Activated CD4-positive, alpha-beta T cell treated with anti-CD3 and anti-CD28 coated beads, Interleukin-2, amount 10 ng/mL, durations not matched to agents 7 days and 5 days (primary cell): ENCODE measurements around the gene REV1. TPM values are rescaled to one million over a fixed set of nuclear protein-coding genes. Genes with fewer than 3 reads are reported as not detected.
"Not testable (repeated sequence)": the region's sequence is repeated elsewhere in the genome, so short reads cannot be mapped to it uniquely, and the experiment has no call there.

ENCODE experiments used
- CTCF ChIA-PET: fragments of 350-600 bp; sonication (Branson Sonifier 250); formaldehyde crosslinking; loops from one replicate; lab custom pipeline; 2021; ENCODE audit warnings: antibody characterized with exemption; lab: Charles Lee
- POLR2A ChIA-PET: fragments of 350-600 bp; sonication (Branson Sonifier 250); formaldehyde crosslinking; loops from one replicate; lab custom pipeline; 2021; ENCODE audit warnings: antibody characterized with exemption; lab: Charles Lee
- DNase-seq: peaks from one replicate; pipeline ENCODE4 v3.0.0-alpha.2; 2020
- H3K27ac Mint-ChIP-seq: one replicate; pipeline ENCODE4 v1.8.0; 2021; ENCODE audit warnings: mild to moderate bottlenecking, moderate library complexity, mixed read lengths
- H3K27me3 Mint-ChIP-seq: one replicate; pipeline ENCODE4 v1.8.0; 2021; ENCODE audit warnings: mixed read lengths
- H3K36me3 Mint-ChIP-seq: one replicate; pipeline ENCODE4 v1.8.0; 2021; ENCODE audit warnings: low read depth, mixed read lengths
- H3K4me1 Mint-ChIP-seq: one replicate; pipeline ENCODE4 v1.8.0; 2021; ENCODE audit warnings: mixed read lengths
- H3K4me3 Mint-ChIP-seq: one replicate; pipeline ENCODE4 v1.8.0; 2021; ENCODE audit warnings: mild to moderate bottlenecking, moderate library complexity, mixed read lengths
- H3K9me3 Mint-ChIP-seq: one replicate; pipeline ENCODE4 v1.8.0; 2021; ENCODE audit warnings: mixed read lengths
- total RNA-seq, 2 experiments: library from RNA; stranded (reverse); gene quantifications; one replicate each; pipeline ENCODE4 v1.2.3, GENCODE V29; 2021

Gene REV1
- total RNA-seq, 2 experiments from 2014 or later = 37.4 to 40.7 TPM

- H3K4me3 Mint-ChIP-seq = no peak overlapping the region
- no peaks in the 10 kb centered on the region for H3K27me3 Mint-ChIP-seq
- DNase-seq = no peak
- H3K4me1 Mint-ChIP-seq = peaks cover 32% of the 10 kb centered on the region
- H3K9me3 Mint-ChIP-seq = no peaks in the 10 kb centered on the region
- peaks cover 2% of the 10 kb centered on the region for H3K36me3 Mint-ChIP-seq
- POLR2A ChIA-PET = no interaction called here
- CTCF ChIA-PET = no interaction called here
- H3K27ac Mint-ChIP-seq = no peak overlapping the region
Measured at GRCh38 chr2:99480390-99480789, 9.4 kb downstream of the REV1 start.

DNA sequence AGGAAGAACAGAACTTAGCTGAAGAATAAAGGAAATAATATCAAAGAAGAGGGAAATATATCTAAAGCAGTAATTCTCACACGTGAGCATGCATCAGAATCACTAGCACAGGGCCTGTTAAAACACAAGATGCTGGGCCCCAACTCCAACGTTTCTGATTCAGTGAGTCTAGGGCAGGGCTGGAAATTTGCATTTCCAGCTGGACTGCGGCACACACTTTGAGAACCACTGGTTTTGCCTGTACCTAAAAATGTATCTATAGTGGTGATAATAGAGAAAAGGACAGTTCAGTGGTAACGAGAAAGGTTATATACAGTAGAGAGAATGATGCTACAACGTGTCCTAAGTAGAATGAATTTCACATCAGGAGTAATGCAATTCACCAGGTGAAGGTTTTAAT is 11.2 kb downstream of the REV1 start:
- Mint-ChIP-seq H3K4me1 (peaks cover 35% of the 10 kb centered on the region), H3K27me3 (no peaks in the 10 kb centered on the region), H3K4me3 (no peak overlapping the region), H3K36me3 (peaks cover 5% of the 10 kb centered on the region), H3K27ac (no peak overlapping the region), H3K9me3 (no peaks in the 10 kb centered on the region)
- DNase-seq = no peak
- POLR2A ChIA-PET = no interaction called here
- CTCF ChIA-PET = interaction anchor here (0.5 kb wide), 1 partner anchor 936 kb away, joined by 3 read pairs; no protein-coding TSS in a partner anchor

- ChIA-PET POLR2A (no interaction called here), CTCF (interaction anchor here (1.2 kb wide), 1 partner anchor 13 kb away, joined by 3 read pairs; the partner anchor contains the start of gene REV1)
- Mint-ChIP-seq H3K27me3 (no peaks in the 10 kb centered on the region), H3K9me3 (no peaks in the 10 kb centered on the region), H3K4me1 (peaks cover 28% of the 10 kb centered on the region), H3K27ac (no peak overlapping the region), H3K4me3 (no peak overlapping the region), H3K36me3 (peaks cover 5% of the 10 kb centered on the region)
- no peak for DNase-seq
Measured at GRCh38 chr2:99477054-99477453, 12.8 kb downstream of the REV1 start.

DNA sequence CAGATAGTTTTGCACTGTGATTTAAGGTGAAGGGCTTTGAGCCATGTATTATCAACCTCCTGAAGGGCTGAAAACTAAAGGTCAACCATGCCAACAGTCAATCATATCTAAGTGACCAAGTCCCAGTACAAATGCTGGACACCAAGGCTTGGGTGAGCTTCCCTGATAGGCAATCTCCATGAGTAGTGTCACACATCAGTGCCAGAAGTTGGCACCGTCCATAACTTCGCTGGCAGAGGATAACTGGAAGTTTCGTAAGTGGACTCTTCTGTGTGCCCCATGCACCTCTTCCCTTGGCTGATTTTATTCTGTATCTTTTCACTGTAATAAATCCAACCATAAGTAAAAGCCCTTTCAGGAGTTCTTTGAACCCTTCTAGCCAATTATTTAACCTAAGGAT is 13.2 kb downstream of the REV1 start:
- CTCF ChIA-PET = no interaction called here
- no peak for DNase-seq
- Mint-ChIP-seq H3K27me3 (no peaks in the 10 kb centered on the region), H3K4me1 (peaks cover 24% of the 10 kb centered on the region), H3K9me3 (no peaks in the 10 kb centered on the region), H3K27ac (no peak overlapping the region), H3K36me3 (peaks cover 6% of the 10 kb centered on the region), H3K4me3 (no peak overlapping the region)
- POLR2A ChIA-PET = no interaction called here

DNA sequence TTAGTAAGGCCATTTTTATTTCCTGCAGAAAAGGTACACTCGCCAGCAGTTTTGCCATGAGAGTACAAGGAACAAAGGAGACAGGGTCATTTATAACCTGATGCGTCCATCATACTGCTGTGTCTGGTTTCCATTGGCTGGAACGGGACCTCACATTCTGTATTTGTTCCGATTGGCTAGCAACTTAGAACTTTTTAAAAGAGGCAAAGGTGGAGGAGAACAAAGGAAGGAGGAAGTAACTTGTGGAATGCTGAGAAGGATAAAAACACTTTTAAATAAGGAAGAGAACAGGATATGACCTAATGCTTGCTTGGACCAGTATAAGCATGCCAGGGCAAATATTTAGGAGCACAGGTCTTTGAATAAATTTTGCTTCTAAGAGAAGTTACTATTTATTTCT is 14.7 kb downstream of the REV1 start:
- H3K36me3 Mint-ChIP-seq = peaks cover 17% of the 10 kb centered on the region
- H3K4me3 Mint-ChIP-seq, H3K27me3 Mint-ChIP-seq, CTCF ChIA-PET, DNase-seq, H3K9me3 Mint-ChIP-seq, H3K27ac Mint-ChIP-seq: not testable (repeated sequence)
- POLR2A ChIA-PET = interaction anchor here (0.7 kb wide), 1 partner anchor 31 kb away, joined by 3 read pairs; no protein-coding TSS in a partner anchor
- H3K4me1 Mint-ChIP-seq = peaks cover 18% of the 10 kb centered on the region

GRCh38 chr2:99473518-99474083 is 16.2 kb downstream of the REV1 start:
- no peak for DNase-seq
- ChIA-PET CTCF (no interaction called here), POLR2A (no interaction called here)
- H3K4me1 Mint-ChIP-seq = peaks cover 15% of the 10 kb centered on the region
- H3K9me3 Mint-ChIP-seq = peaks cover 4% of the 10 kb centered on the region
- H3K36me3 Mint-ChIP-seq = peaks cover 19% of the 10 kb centered on the region
- no peaks in the 10 kb centered on the region for H3K27me3 Mint-ChIP-seq
- H3K27ac Mint-ChIP-seq = no peak overlapping the region
- H3K4me3 Mint-ChIP-seq = no peak overlapping the region

GRCh38 chr2:99472600-99472960 is 17.2 kb downstream of the REV1 start:
- no peak overlapping the region for H3K4me3 Mint-ChIP-seq
- no peak overlapping the region for H3K27ac Mint-ChIP-seq
- DNase-seq = no peak
- H3K36me3 Mint-ChIP-seq = peaks cover 19% of the 10 kb centered on the region
- POLR2A ChIA-PET = interaction anchor here (0.6 kb wide), 1 partner anchor 10 kb away, joined by 6 read pairs; no protein-coding TSS in a partner anchor
- peaks cover 4% of the 10 kb centered on the region for H3K9me3 Mint-ChIP-seq
- H3K27me3 Mint-ChIP-seq = no peaks in the 10 kb centered on the region
- H3K4me1 Mint-ChIP-seq = peaks cover 13% of the 10 kb centered on the region
- CTCF ChIA-PET = interaction anchor here (1.0 kb wide), 1 partner anchor 11 kb away, joined by 3 read pairs; no protein-coding TSS in a partner anchor

GRCh38 chr2:99471654-99472599 is 17.9 kb downstream of the REV1 start:
- Mint-ChIP-seq H3K9me3 (peaks cover 4% of the 10 kb centered on the region), H3K36me3 (peaks cover 19% of the 10 kb centered on the region), H3K4me3 (no peak overlapping the region), H3K27me3 (no peaks in the 10 kb centered on the region), H3K27ac (no peak overlapping the region), H3K4me1 (peaks cover 13% of the 10 kb centered on the region)
- POLR2A ChIA-PET = no interaction called here
- no peak for DNase-seq
- CTCF ChIA-PET = interaction anchor here (1.0 kb wide), 1 partner anchor 11 kb away, joined by 3 read pairs; no protein-coding TSS in a partner anchor

GRCh38 chr2:99470957-99471356 is 18.9 kb downstream of the REV1 start:
- DNase-seq = no peak
- Mint-ChIP-seq H3K27ac (no peak overlapping the region), H3K9me3 (peaks cover 4% of the 10 kb centered on the region), H3K27me3 (no peaks in the 10 kb centered on the region), H3K4me1 (peaks cover 11% of the 10 kb centered on the region), H3K4me3 (no peak overlapping the region), H3K36me3 (peaks cover 19% of the 10 kb centered on the region)
- ChIA-PET CTCF (no interaction called here), POLR2A (no interaction called here)

GRCh38 chr2:99470459-99470858 is 19.4 kb downstream of the REV1 start:
- CTCF ChIA-PET, POLR2A ChIA-PET, H3K27me3 Mint-ChIP-seq, H3K4me3 Mint-ChIP-seq, DNase-seq, H3K9me3 Mint-ChIP-seq, H3K27ac Mint-ChIP-seq: not testable (repeated sequence)
- peaks cover 11% of the 10 kb centered on the region for H3K4me1 Mint-ChIP-seq
- H3K36me3 Mint-ChIP-seq = peaks cover 19% of the 10 kb centered on the region

DNA sequence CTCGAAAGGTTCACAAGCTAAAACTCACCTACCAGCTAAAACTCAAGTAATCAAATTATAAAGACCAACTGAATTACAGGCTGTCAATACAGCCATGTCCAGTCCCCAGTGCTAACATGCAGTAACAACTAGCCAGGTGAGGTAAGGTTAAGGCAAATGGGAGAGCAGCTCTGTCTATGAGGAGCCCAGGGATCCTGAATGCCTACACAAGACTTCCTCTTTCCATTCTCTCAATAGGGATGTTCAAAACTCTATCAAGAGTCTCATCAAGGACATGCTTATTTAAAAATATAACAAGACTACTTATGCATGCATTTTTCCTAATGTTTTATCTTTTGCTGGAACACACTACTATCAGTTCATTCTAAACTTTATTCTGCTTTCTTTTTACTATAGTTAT is 20.4 kb downstream of the REV1 start:
- ChIA-PET CTCF (interaction anchor here (1.1 kb wide), 1 partner anchor 10 kb away, joined by 3 read pairs; no protein-coding TSS in a partner anchor), POLR2A (no interaction called here)
- Mint-ChIP-seq H3K27me3 (no peaks in the 10 kb centered on the region), H3K9me3 (peaks cover 4% of the 10 kb centered on the region), H3K4me3 (no peak overlapping the region), H3K4me1 (peaks cover 11% of the 10 kb centered on the region), H3K36me3 (peaks cover 16% of the 10 kb centered on the region), H3K27ac (no peak overlapping the region)
- DNase-seq = no peak

- peaks cover 4% of the 10 kb centered on the region for H3K9me3 Mint-ChIP-seq
- no peak overlapping the region for H3K4me3 Mint-ChIP-seq
- H3K27ac Mint-ChIP-seq = no peak overlapping the region
- DNase-seq = no peak
- CTCF ChIA-PET = no interaction called here
- H3K27me3 Mint-ChIP-seq = no peaks in the 10 kb centered on the region
- peaks cover 3% of the 10 kb centered on the region for H3K4me1 Mint-ChIP-seq
- POLR2A ChIA-PET = no interaction called here
- H3K36me3 Mint-ChIP-seq = peaks cover 23% of the 10 kb centered on the region
Measured at GRCh38 chr2:99468155-99468554, 21.7 kb downstream of the REV1 start.

DNA sequence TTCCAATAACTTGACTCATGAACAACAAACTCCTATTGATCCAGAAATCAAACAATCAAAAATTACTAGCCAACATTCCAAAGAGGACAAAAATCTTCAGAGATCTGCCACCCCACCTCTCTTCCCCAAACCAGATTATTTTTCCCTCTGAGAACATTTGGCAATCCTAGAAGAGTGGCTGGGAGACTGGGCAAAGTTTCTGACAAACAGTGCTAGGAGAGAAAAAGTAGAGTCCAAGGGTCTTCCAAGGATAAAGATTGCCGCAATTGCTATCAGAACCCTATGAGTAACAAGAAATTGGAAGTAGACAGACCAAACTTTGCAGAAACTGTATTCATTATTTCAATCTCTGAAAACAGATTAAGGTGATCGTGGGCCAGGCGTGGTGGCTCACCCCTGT is 22.4 kb downstream of the REV1 start:
- no peak overlapping the region for H3K4me3 Mint-ChIP-seq
- DNase-seq = no peak
- H3K4me1 Mint-ChIP-seq = peaks cover 3% of the 10 kb centered on the region
- ChIA-PET POLR2A (no interaction called here), CTCF (no interaction called here)
- no peak overlapping the region for H3K27ac Mint-ChIP-seq
- H3K36me3 Mint-ChIP-seq = peaks cover 23% of the 10 kb centered on the region
- no peaks in the 10 kb centered on the region for H3K27me3 Mint-ChIP-seq
- H3K9me3 Mint-ChIP-seq = peaks cover 4% of the 10 kb centered on the region
